Measurements from ENCODE around the gene ADAMTS17. TPM values are rescaled to one million over a fixed set of nuclear protein-coding genes. Genes with fewer than 3 reads are reported as not detected.

The ADAMTS17 gene
- total RNA-seq, 4 donors from 2014 or later: 4.5 to 11.4 (median 6.6) TPM

GRCh38 chr15:99944131-99944530 lies 397.6 kb downstream of the ADAMTS17 start:
- peaks cover 0 to 35% (median 3%) of the 10 kb centered on the region in 3 donors for H3K9me3 ChIP-seq
- intact Hi-C loops (cut with DNase I): no loop called here
- no peak for DNase-seq
- TF ChIP-seq POLR2A (IDR thresholded peaks at IDR 0.05) (no peak), CTCF (IDR thresholded peaks at IDR 0.05) (no peak)
- no peaks in the 10 kb centered on the region for H3K27me3 ChIP-seq
- 86% methylated on average over 1 of the region's 1 CpG; no CpG with 5 or more reads in 1 of the 2 donors for WGBS, 2 donors
- H3K4me1 ChIP-seq: no peaks in the 10 kb centered on the region
- H3K36me3 ChIP-seq: no peaks in the 10 kb centered on the region
- H3K4me3 ChIP-seq: no peak overlapping the region
- H3K27ac ChIP-seq: no peak overlapping the region

- H3K9me3 ChIP-seq: peaks cover 0 to 35% (median 3%) of the 10 kb centered on the region in 3 donors
- H3K27ac ChIP-seq: no peak overlapping the region
- H3K4me3 ChIP-seq: no peak overlapping the region
- H3K27me3 ChIP-seq: no peaks in the 10 kb centered on the region
- WGBS, 2 donors: 93 to 94% methylated on average over 3 to 7 of the region's 7 CpGs
- no peak for DNase-seq
- H3K36me3 ChIP-seq: no peaks in the 10 kb centered on the region
- TF ChIP-seq POLR2A (IDR thresholded peaks at IDR 0.05) (no peak), CTCF (IDR thresholded peaks at IDR 0.05) (no peak)
- intact Hi-C loops (cut with DNase I): no loop called here
- H3K4me1 ChIP-seq: no peaks in the 10 kb centered on the region
Measured at GRCh38 chr15:99943466-99943865, 398.3 kb downstream of the ADAMTS17 start.

GRCh38 chr15:99932676-99933402 lies 408.9 kb downstream of the ADAMTS17 start:
- Histone ChIP-seq H3K27ac (no peak overlapping the region), H3K4me1 (peaks cover 5 to 12% (median 8%) of the 10 kb centered on the region in 3 donors), H3K36me3 (no peaks in the 10 kb centered on the region), H3K27me3 (peaks cover 0 to 12% (median 0%) of the 10 kb centered on the region in 4 donors), H3K9me3 (no peaks in the 10 kb centered on the region), H3K4me3 (no peak overlapping the region)
- TF ChIP-seq CTCF (IDR thresholded peaks at IDR 0.05) (no peak), POLR2A (IDR thresholded peaks at IDR 0.05) (no peak)
- intact Hi-C loops (cut with DNase I): no loop called here
- 90 to 96% methylated on average over 2 to 11 of the region's 13 CpGs for WGBS, 2 donors
- DNase-seq: no peak

- Histone ChIP-seq H3K9me3 (no peaks in the 10 kb centered on the region), H3K27me3 (peaks cover 0 to 12% (median 0%) of the 10 kb centered on the region in 4 donors), H3K4me1 (peaks cover 5 to 12% (median 8%) of the 10 kb centered on the region in 3 donors), H3K4me3 (no peak overlapping the region), H3K36me3 (no peaks in the 10 kb centered on the region), H3K27ac (no peak overlapping the region)
- intact Hi-C loops (cut with DNase I): loop anchor here (2.0 kb wide), 1 partner anchor 409 kb away; the partner anchor contains the start of gene ADAMTS17
- no peak for TF ChIP-seq POLR2A (IDR thresholded peaks at IDR 0.05)
- no peak for TF ChIP-seq CTCF (IDR thresholded peaks at IDR 0.05)
- WGBS, 2 donors: 75 to 83% methylated on average over 9 of the region's 13 CpGs
- DNase-seq: no peak
Measured at GRCh38 chr15:99931703-99932603, 409.8 kb downstream of the ADAMTS17 start.
